Stimulated activated CD8-positive, alpha-beta memory T cell treated with anti-CD3 and anti-CD28 coated beads, Interleukin-15, amount 100 ng/mL, for 1 hour (primary cell): ENCODE measurements around the gene RRM1.
"Not testable (repeated sequence)": the region's sequence is repeated elsewhere in the genome, so short reads cannot be mapped to it uniquely, and the experiment has no call there.

Experiments used
- DNase-seq: peaks from one replicate; pipeline ENCODE4 v3.0.0-alpha.2; 2020; ENCODE audit warnings: low read depth

RRM1 gene

DNA sequence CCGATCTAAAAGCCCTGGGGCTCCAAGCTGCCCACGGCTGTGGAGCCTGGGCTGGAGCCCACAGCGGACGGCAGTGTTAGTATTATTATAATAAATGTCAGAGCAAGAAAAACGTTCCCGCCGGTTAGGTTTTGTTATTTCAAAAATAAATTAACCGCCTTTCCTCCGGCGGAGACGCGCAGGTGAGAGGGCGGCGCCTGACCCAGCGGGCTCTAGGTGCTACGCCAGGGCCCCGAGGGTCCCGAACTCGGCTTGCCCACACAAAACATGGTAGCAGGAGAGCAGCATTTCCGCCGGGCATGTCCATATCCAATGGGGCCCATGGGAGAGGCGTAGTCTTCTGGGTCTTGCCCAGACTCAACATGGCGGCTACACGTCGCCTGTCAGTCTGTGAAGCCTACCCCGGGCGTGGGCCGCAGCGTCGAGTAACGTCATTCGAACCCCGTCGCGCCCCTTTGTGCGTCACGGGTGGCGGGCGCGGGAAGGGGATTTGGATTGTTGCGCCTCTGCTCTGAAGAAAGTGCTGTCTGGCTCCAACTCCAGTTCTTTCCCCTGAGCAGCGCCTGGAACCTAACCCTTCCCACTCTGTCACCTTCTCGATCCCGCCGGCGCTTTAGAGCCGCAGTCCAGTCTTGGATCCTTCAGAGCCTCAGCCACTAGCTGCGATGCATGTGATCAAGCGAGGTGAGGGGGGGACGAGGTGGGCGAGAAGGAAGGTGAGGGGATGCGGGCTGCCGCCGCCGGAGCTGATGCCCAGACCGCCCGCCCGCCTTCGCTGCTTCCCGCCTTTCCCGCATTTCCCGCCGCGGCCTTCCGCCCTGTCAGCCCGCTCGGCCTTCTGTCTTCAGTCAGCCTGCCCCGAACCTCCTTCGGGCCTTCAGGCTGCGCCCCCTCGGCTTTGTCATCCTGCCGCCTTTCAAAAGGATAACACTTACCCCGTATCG lies at the start of gene RRM1:
TSS of gene RRM1 (plus strand) at position 452 of the 944 bp plus-strand sequence. CDS start at position 666, 214 bp downstream.
- peak; percentile 88 for DNase-seq

DNA sequence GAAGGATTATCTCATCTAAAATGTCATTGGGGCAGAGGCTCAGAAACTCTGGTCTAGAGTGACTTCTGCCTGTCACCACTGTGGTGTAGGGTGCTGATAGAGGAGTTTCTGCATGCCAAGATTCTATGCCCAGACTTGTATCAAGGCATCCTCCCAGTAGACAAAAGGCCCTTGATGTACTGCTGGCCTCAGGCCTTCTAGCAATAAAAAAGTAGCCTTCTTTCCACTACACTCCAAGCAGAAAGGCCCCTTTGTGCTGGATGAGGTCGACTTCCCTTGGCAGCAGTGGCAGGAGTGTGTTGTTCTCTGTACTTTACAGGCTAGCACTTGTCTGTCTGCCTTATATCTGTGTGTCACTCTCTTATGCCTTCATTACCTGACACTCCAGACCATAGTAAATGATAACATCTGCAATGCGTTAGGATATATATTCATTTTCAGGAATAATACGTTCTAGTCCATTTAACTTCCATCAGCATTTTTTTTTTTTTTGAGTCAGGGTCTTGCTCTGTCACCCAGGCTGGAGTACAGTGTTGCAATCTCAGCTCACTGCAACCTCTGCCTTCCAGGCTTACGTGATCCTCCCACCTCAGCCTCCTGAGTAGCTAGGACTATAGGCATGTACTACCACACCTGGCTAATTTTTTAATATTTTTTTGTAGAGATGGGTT lies 49.5 kb upstream of the RRM1 start:
- no peak for DNase-seq

DNA sequence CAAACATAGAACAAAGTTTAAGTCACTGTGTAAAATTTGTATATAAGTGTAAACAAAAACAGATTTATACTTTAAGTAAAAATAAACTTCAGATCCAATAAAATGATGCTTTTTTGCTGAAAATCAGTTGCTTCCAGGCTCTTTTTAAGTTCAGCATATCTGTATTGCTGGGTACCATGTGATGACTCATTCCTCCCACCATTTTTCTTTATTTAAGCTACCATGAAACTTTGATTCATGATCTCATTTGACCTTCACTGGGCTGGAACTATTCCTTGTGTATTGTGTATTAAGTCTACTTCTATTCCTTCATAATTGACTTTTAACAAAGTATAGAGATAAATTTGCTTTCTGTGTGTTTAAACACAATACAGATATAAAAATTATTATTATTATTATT lies 46.3 kb upstream of the RRM1 start:
- DNase-seq = no peak

DNA sequence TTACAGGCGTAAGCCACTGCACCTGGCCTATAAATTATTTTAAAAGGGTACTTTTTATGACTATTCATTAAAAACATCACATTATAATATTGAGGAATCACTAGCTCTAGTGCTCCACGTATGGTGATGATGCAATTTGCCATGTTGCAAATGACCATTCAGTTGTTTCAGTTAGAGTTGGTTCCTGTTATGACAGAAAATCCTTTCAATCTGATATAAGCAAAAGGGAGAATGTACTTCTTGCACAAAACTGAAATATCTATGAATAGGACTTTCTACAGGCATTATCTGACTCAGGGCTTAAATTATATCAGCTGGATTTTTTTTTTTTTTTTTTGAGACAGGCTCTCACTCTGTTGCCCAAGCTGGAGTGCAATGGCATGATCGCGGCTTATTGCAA lies 45.6 kb upstream of the RRM1 start:
- DNase-seq = no peak

DNA sequence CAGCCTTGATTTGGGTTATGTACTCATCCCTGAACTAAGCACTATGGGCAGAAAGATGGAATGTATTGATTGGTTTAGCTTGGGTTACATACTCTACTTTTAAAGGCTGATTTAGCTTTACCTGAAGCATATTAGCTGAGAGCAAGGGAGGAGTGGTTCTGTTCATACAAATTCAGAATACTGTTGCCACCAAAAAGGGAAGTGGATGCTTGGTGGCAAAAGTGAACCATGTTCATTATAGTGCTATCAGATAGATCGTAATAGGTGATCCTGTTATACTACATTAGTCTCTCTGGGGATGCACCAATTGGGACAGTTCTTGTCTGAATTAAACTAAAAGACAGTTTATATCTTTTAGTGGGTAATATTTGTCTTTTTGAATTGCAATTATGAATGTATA lies 44.5 kb upstream of the RRM1 start:
- no peak for DNase-seq

DNA sequence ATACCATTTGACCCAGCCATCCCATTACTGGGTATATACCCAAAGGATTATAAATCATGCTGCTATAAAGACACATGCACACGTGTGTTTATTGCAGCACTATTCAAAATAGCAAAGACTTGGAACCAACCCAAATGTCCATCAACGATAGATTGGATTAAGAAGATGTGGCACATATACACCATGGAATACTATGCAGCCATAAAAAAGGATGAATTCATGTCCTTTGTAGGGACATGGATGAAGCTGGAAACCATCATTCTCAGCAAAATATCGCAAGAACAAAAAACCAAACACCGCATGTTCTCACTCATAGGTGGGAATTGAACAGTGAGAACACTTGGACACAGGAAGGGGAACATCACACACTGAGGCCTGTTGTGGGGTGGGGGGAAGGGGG lies 41.4 kb upstream of the RRM1 start:
- not testable (repeated sequence) for DNase-seq

DNA sequence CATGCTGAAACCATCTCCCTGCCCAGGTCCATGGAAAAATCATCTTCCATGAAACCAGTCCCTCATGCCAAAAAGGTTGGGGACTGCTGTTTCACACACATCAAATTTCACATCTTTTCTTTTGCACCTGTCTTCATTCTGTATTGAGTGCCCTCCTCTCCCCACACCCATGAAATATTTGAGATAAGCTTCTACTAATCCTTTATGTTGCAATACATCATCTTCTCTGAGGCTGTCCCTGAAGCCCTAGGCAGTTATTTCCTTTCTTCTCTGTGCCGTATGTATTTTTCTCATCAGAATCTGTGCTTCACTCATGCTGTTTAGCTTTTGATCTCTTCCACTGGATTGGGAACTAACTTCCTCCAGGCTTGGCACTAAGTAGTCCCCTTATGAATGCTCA lies 40.0 kb upstream of the RRM1 start:
- no peak for DNase-seq

DNA sequence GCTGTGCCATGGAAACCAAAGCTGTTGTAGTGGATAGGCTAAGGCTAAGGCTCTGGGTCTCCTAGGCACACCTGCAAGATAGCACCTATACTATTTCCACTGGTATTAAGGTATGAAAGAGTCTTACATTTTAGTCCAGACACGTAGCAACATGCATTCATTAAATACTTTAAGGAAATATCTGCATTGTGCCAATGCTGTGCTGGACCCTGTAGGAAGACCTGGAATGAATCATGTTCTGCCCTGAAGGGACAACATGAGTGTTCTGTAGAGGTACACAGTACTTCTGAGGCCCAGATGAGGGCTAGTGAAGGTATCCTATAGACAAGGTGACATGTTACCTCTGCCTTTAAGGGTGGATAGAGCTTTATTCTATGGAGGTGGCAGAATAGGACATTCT lies 35.2 kb upstream of the RRM1 start:
- DNase-seq = no peak

DNA sequence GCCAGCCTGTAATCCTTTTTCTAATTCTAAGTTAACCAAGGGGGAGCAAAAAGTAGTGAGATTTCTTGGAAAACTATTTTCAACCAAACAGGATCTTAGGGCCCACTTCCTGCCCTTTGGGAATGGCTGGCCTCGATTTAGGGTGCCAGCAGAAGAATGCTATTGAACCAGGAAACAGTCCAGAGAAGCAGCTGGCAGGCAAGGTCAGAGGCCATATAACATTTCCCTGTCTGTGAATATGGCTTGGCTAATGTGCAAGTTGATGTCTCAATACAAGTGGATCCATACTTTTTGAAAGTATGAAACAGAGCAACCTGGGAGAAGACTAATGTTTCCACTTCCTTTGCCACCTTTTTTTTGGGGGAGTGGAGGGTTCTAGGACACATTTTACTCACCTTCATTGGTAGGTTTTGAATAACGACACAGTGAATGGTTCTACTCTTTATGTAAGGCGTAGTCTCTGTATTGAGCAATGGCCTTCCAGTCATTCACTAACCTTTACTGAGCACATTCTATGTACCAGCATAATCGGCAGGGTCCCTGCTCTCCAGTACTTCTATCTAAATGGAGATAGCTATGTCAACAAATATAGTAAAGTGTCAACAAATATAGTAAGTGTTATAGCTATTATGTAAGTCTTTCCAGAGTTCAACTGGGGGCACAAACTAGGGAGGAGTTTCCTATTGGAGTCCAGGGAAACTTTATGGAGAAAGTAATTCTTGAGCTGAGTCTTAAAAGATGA lies 34.2 kb upstream of the RRM1 start:
- DNase-seq = no peak

DNA sequence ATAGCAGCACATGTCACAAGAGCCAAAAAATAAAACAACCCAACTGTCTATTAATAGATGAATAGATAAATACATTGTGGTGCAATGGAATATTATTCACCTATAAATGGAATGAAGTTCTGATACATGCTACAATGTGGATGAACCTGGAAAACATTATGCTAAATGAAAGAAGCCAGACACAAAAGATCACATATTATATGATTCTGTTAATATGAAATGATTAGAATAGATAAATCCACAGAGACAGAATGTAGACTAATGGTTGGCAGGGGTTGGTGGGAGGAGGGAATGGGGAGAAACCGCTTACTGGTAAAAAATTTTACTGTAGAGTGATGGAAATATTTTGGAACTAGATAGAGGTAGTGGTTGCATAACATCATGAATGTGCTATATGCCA lies 32.9 kb upstream of the RRM1 start:
- no peak for DNase-seq

DNA sequence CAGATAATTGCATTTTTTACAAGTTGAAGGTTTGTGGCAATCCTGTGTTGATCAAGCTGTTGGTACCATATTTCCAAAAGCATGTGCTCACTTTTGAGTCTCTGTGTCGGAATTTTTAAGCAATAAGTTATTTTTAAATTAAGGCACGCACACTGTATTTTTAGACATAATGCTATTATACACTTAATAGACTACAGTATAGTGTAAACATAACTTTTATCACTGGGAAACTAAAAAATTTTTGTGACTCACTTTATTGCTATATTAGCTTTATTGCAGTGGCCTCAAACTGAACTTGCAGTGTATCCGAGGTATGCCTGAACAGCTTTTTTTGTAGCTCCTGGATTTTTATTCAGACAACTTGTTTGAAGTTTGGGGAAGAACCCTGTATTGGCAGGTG lies 31.3 kb upstream of the RRM1 start:
- DNase-seq = no peak

DNA sequence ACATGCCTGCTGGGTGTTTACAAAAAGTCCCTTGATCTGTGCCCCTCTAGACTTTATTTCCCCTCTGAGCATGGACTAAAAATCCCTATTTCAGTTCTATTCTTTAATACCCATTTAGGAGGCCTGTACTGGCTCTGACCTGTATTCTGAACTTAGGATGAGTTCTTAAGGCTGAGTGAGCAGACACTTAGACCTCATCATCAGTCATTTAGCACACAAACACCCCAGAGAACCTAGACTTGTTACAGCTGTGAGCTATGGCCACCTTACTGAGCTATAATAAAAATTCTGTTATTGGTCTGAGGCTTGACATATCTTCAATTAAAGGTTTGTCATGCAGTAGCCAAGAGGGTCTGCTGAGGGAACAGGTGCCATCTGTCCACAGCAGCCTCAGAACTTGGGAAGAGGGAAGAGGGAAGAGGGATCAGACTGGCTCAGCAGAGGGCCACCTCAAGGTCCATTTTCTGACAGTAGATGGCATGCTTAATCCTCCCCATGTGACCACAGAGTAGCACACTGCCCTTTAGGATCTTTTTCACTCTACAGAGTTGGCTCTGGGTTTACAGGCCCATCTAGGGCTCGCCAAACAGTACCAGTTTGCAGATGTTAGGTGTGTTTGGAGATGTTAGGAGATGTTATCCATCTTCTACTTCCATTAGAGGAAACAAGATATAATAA lies 30.2 kb upstream of the RRM1 start:
- DNase-seq = no peak

DNA sequence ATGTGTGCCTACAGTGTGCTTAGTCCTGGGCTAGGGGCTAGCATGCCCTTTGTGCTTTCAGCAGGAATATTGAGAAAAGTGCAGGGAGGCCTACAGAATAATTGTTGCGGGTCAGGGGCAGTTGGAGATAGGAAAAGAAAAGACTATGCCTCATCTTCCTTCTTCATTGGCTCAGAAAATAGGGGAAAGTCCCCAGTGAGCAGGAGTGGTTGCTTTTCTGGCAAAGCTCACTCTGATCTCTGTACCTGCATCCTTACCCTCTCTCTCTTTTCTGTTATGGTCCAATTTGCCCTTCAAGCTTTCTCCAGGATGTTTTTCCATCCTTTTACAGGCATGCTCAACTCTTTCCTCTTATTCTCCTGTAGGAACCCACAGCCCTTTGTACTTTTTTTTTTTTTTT lies 29.5 kb upstream of the RRM1 start:
- no peak for DNase-seq

DNA sequence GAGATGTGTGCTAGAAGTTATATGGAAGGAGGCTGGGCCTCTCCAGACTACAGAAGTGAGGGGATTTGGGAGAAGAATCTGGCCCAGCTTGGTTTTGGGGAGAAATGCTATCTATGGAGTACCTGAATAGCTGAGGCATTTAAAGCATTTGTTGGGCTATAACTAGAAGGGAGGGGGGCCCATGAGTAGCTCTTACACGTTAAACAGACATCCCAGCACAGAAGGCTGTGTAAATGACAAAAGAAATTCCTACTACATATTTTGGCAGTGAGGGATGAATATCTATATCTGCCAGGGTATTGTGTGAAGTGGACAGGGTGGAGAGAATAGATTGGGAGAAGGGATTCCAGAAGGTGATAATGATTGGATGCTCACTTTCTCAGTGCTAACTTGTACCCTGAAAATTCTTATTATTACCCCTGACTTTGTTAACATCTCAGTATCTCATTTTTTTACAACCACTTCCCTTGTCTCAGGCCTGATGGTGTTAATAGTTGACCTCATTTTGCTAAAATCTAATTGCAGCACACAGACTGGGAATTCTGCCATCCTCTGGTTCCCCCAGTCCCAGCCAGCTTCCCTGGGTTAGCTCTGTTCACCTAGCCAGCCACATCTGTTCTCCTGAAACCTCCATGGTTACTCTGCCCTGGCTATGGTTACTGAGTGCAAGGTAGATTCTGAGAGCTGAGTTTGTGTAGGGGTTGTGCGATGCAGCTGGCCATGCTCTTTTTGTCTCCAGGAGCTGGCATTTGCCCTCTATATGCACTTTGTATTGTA lies 28.8 kb upstream of the RRM1 start:
- DNase-seq = no peak

DNA sequence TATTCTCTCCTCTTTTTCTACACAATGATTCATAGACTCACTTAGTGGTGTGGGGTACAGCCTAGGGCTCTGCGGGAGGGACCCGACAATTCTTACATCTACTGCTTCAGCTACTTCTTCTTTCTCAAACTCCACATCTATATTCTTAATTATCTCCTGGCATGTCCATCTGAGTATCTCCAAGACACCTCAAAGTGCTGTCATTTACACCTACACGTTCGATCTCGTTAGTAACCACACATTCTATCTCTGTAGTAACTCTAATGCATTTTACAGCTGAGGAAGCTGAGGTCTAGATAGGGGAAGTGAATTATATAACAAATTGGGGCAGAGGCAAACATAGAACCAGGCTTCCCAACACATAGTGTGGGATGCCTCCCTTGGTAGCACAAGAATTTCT lies 27.7 kb upstream of the RRM1 start:
- no peak for DNase-seq

DNA sequence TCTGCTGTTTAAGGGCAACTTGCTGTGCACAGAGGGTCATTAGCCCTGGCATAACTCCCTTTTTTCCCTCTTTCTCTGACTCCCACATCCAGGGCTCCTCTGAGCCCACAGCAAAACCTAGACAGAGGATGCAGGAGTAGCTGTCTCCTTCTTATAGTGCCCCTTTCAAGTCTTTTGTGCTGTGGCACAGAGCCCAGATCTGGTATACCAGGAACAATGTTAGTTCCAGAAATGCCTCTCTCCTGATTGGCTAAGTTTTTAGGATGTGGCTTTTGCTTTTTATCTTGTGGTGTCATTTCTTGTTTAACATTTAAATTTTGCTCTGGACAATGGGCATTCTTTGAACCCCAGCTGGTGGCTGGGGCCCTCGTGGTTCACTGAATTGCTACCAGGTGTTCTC lies 25.6 kb upstream of the RRM1 start:
- no peak for DNase-seq

DNA sequence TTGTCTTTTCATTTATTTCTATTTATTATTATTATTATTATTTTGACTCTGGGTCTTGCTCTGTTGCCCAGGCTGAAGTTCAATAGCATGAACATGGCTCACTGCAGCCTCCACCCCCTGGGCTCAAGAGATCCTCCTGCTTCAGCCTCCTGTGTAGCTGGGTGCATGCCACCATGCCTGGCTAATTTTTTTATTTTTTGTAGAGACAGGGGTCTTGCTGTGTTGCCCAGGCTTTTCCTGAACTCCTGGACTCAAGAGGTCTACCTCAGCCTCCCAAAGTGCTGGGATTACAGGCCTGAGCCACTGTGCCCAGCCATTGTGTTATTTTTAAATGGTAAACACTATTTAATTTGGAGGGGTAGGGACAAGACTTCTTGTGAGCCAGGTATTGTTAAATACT lies 23.3 kb upstream of the RRM1 start:
- DNase-seq = no peak

DNA sequence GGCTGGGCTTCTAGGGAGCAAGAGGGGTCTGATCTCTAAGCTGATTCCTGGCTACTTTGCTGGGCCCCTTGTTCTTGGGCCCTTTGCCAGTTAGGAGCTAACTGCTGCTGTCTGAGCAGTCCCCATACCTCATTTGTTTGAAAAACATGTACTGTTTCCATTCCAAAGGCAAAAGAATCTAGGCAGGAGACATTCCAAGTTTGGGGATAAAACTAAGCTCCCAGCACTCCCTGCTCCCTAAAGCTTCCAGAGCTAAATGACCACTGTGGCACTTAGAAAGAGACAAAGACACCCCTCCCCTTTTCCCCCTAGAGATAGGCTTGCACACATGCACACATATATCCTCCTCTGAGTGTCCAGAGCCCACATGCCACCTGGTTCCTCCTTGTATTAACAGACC lies 22.7 kb upstream of the RRM1 start:
- DNase-seq = no peak

DNA sequence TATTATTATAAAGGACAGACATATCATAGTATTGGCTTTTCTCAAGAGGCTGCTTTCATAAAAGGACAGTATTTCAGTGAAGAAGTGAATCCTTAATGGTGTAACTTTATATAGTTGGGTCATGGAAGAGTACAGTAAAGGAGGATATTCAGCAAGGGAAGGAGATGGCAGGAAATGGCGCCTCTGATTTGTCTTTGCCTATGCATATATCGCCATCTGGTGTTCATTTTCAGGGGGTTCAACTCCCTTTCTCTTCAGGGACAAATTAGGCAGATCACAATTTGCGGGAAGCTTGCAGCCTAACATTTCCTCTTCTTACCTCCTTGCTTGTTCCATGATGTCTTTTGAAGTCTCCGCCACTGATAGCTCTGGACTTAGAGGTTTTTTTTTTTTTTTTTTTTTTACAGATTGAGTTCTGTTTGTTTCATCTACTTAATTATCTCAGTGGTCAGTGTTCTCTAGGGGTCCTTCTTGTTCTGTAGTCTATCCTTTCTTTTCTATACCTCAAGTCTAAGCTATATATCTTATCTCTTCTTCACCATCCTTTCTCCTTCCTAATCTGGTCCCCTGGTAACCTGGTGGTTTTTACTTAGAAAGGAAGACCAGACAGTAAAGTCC lies 21.8 kb upstream of the RRM1 start:
- peak; percentile 9 for DNase-seq

DNA sequence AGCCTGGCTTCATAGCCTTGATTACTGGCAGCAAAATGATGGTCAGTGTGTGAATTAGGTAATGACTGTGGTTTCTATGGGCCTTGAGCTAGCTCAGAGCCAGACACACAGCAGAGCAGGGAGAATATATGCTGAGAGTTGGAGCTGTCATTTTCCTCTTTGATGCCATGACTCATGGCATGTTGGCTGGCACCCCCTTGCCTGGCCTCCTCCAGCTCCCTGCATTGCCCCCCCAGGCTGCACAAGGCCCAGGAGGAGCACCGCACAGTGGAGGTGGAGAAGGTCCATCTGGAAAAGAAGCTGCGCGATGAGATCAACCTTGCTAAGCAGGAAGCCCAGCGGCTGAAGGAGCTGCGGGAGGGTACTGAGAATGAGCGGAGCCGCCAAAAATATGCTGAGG lies 20.3 kb upstream of the RRM1 start:
- DNase-seq = no peak

DNA sequence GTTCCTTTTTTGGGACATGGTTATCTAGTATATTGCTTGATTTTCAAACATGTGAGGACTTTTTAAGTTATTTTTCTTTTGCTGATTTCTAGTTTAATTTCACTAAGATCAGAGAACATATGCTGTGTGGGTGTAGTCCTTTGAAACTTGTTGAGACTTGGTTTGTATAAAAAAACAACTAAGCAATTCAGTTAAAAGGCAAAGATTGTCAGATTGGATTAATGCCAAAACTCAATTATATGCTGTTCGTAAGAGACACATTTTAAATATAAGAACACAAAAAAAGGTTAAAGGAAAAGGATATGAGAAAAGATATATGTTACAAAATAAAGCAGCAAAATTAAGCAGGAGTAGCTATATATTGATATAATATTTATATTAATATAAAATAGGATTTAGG lies 17.8 kb upstream of the RRM1 start:
- no peak for DNase-seq
